Loucy (cell line): Measurements from ENCODE around the gene GORASP1.

Source experiments
- H2AFZ ChIP-seq: fragments of 200-600 bp; sonication (generic); 2 replicates; pipeline ENCODE4 v1.6.0; 2016; ENCODE audit warnings: antibody characterized with exemption, mild to moderate bottlenecking, low read length, moderate library complexity
- H3F3A ChIP-seq: fragments of 200-600 bp; 2 replicates; pipeline ENCODE4 v1.6.0; 2016; ENCODE audit warnings: antibody characterized with exemption, low read depth, mild to moderate bottlenecking
- H3K27me3 ChIP-seq: fragments of 200-600 bp; sonication (generic); 2 replicates; pipeline ENCODE4 v1.6.1; 2014; ENCODE audit warnings: low read length, mild to moderate bottlenecking; ENCODE audit not compliant: insufficient read depth, poor library complexity, severe bottlenecking
- H3K36me3 ChIP-seq: fragments of 200-600 bp; sonication (generic); 2 replicates; pipeline ENCODE4 v1.6.1; 2016; ENCODE audit warnings: low read length; ENCODE audit not compliant: insufficient read depth
- H3K4me1 ChIP-seq: fragments of 200-600 bp; sonication (generic); 2 replicates; pipeline ENCODE4 v1.5.1; 2014; ENCODE audit warnings: low read length, mild to moderate bottlenecking; ENCODE audit not compliant: insufficient read depth, poor library complexity, severe bottlenecking
- H3K4me2 ChIP-seq: fragments of 200-600 bp; sonication (generic); 2 replicates; pipeline ENCODE4 v1.6.0; 2014; ENCODE audit warnings: antibody characterized with exemption, low read length, low read depth, mild to moderate bottlenecking; ENCODE audit not compliant: poor library complexity, severe bottlenecking
- H3K4me3 ChIP-seq: fragments of 200-600 bp; sonication (generic); 2 replicates; pipeline ENCODE4 v1.5.1; 2014; ENCODE audit warnings: low read length, mild to moderate bottlenecking, mixed read lengths; ENCODE audit not compliant: poor library complexity, severe bottlenecking
- H3K79me2 ChIP-seq: fragments of 200-600 bp; sonication (generic); 2 replicates; pipeline ENCODE4 v1.6.1; 2014; ENCODE audit warnings: low read length; ENCODE audit not compliant: insufficient read depth
- H3K9ac ChIP-seq: fragments of 200-600 bp; sonication (generic); 2 replicates; pipeline ENCODE4 v1.6.0; 2014; ENCODE audit warnings: mild to moderate bottlenecking, low read depth, low read length, moderate library complexity; ENCODE audit not compliant: poor library complexity, severe bottlenecking
- H3K9me2 ChIP-seq: fragments of 200-600 bp; sonication (generic); replicated peaks from 2 replicates; pipeline ENCODE4 v1.6.1; 2016; ENCODE audit warnings: low read depth, low read length, mixed read lengths
- H3K9me3 ChIP-seq: fragments of 200-600 bp; sonication (generic); 2 replicates; pipeline ENCODE4 v1.6.1; 2014; ENCODE audit warnings: mild to moderate bottlenecking, antibody characterized with exemption, low read length, low read depth; ENCODE audit not compliant: insufficient read depth
- H4K20me1 ChIP-seq: fragments of 200-600 bp; sonication (generic); 2 replicates; pipeline ENCODE4 v1.6.0; 2014; ENCODE audit warnings: antibody characterized with exemption, low read length, mild to moderate bottlenecking; ENCODE audit not compliant: insufficient read depth, poor library complexity, severe bottlenecking
- EZH2phosphoT487 ChIP-seq: fragments of 200-600 bp; IDR thresholded peaks from 2 replicates; pipeline ENCODE4 v1.6.1; 2018; ENCODE audit warnings: antibody characterized with exemption, mild to moderate bottlenecking, moderate library complexity, borderline replicate concordance
- TF ChIP-seq, protein P1 (sequence below): fragments of 200-600 bp; sonication (generic); conservative IDR thresholded peaks from 2 replicates; pipeline ENCODE4 v1.5.1; 2014; ENCODE audit warnings: mild to moderate bottlenecking, antibody characterized with exemption, low read length

The GORASP1 gene

DNA sequence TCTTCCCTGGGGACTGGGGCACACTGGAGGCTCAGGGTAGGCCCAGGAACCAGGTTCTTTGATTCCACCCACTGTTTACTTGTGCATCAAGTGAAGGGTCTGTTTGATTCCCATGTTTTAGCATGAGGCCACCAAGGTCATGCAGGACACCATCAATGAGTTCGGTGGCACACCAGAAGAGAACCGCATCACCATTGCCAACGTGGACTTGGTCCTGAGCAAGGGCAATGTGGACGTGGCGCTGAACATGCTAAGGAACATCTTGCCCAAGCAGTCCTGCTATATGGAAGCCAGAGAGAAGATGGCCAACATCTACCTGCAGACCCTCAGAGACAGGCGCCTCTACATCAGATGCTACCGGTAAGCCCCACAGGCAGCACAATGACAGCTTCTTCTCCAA, 21.5 kb upstream of the GORASP1 start:
- no peak for TF ChIP-seq EZH2phosphoT487
- no peaks in the 10 kb centered on the region for H3F3A ChIP-seq
- H3K9ac ChIP-seq: no peak overlapping the region
- H3K4me1 ChIP-seq: peaks cover 35% of the 10 kb centered on the region
- H3K36me3 ChIP-seq: no peaks in the 10 kb centered on the region
- H3K27me3 ChIP-seq: no peaks in the 10 kb centered on the region
- H3K9me3 ChIP-seq: no peaks in the 10 kb centered on the region
- no peak overlapping the region for H2AFZ ChIP-seq
- H3K79me2 ChIP-seq: no peaks in the 10 kb centered on the region
- H3K4me2 ChIP-seq: no peak overlapping the region
- no peaks in the 10 kb centered on the region for H4K20me1 ChIP-seq
- H3K9me2 ChIP-seq: no peaks in the 10 kb centered on the region
- no peak overlapping the region for H3K4me3 ChIP-seq

DNA sequence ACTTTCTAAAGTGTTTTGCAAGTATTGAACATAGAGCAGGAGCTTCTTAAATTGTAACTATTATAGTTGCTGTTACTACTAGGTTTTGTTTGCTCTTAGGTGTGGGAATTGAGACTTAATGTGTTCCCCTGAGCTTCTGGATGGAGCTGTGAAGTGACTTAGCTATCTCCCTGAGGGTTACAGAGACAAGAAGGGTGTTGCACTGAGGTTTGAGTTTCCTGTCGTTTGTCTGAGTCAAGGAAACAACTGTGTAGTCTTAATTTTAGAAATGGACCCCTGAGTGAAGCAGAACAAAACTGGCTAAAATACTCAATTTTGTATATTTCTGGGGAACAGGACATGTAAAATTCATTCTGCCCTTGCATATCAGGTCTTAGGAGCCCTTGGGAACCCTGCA, 20.5 kb upstream of the GORASP1 start:
- H2AFZ ChIP-seq: peak overlapping the region; percentile 25; the same call in 1 of the 2 replicates
- H3K9ac ChIP-seq: peak overlapping the region; percentile 45
- H3K9me3 ChIP-seq: no peaks in the 10 kb centered on the region
- no peaks in the 10 kb centered on the region for H3K27me3 ChIP-seq
- peak overlapping the region; percentile 37 for H3K4me3 ChIP-seq
- H3K4me2 ChIP-seq: peak overlapping the region; percentile 64
- H3K9me2 ChIP-seq: no peaks in the 10 kb centered on the region
- no peak for TF ChIP-seq EZH2phosphoT487
- TF ChIP-seq, protein P1, sequence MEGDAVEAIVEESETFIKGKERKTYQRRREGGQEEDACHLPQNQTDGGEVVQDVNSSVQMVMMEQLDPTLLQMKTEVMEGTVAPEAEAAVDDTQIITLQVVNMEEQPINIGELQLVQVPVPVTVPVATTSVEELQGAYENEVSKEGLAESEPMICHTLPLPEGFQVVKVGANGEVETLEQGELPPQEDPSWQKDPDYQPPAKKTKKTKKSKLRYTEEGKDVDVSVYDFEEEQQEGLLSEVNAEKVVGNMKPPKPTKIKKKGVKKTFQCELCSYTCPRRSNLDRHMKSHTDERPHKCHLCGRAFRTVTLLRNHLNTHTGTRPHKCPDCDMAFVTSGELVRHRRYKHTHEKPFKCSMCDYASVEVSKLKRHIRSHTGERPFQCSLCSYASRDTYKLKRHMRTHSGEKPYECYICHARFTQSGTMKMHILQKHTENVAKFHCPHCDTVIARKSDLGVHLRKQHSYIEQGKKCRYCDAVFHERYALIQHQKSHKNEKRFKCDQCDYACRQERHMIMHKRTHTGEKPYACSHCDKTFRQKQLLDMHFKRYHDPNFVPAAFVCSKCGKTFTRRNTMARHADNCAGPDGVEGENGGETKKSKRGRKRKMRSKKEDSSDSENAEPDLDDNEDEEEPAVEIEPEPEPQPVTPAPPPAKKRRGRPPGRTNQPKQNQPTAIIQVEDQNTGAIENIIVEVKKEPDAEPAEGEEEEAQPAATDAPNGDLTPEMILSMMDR: no peak
- H3K79me2 ChIP-seq: no peaks in the 10 kb centered on the region
- H4K20me1 ChIP-seq: no peaks in the 10 kb centered on the region
- no peaks in the 10 kb centered on the region for H3K36me3 ChIP-seq
- H3K4me1 ChIP-seq: peaks cover 35% of the 10 kb centered on the region
- no peaks in the 10 kb centered on the region for H3F3A ChIP-seq

DNA sequence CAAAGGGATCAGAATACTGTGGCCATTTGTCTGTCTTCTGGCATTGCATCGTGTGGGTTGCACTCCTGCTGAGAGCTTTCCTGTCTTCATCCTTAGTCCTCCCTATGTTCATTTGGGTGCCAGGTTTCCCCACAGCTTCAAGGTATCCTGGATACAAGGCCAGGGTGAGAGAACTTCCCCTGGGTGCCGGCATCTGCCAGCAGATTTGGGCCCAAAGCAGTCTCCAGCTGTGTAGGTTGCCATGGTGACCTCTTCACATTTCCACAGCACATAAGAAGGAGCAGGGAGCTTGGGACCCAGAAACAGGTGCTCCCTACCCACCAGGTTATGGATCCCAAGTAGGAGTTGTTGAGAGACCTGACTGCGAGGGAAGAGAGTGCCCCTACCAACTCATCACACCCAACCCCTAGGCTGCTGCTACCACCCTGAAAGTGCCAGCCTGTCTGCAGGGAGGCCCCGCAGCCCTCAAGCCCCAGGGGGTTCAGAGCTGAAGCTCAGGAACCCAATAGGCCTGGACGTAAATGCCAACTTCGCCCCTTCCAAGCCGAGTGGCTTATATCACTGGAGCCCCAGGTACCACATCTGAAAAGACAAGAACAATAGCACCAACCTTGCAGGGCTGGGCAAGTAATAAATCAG, 20.0 kb upstream of the GORASP1 start:
- peaks cover 35% of the 10 kb centered on the region for H3K4me1 ChIP-seq
- H3K9me2 ChIP-seq: no peaks in the 10 kb centered on the region
- peak overlapping the region; percentile 37 for H3K4me3 ChIP-seq
- no peaks in the 10 kb centered on the region for H4K20me1 ChIP-seq
- no peaks in the 10 kb centered on the region for H3F3A ChIP-seq
- H3K36me3 ChIP-seq: no peaks in the 10 kb centered on the region
- TF ChIP-seq, protein P1: no peak
- TF ChIP-seq EZH2phosphoT487: no peak
- no peaks in the 10 kb centered on the region for H3K27me3 ChIP-seq
- no peaks in the 10 kb centered on the region for H3K79me2 ChIP-seq
- H2AFZ ChIP-seq: peak overlapping the region; percentile 42; the same call in 1 of the 2 replicates
- H3K4me2 ChIP-seq: peak overlapping the region; percentile 64
- H3K9me3 ChIP-seq: no peaks in the 10 kb centered on the region
- H3K9ac ChIP-seq: peak overlapping the region; percentile 45

DNA sequence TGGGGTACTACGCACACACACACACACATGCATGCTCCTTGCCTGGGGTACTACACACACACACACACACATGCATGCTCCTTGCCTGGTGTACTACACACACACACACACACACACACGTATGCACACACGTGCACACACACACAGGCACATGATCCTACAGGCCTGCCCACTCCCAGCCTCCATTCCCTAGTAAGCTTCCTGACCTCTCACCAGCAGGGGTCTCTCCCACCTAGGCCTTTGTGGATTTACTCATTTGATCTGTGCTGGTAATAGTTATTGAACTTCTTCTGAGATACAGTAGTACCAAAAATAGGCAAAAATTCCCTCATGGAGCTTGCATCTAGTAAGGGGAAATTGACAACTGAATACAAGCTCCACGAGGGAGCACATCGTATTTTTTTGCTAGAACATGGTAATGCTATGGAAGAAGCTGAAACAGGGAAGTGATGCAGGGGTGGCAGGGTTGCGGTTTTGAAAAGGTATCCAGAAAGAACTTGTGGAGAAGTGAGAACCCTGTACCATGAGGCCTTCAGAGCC, 19.2 kb upstream of the GORASP1 start:
- no peak overlapping the region for H3K4me2 ChIP-seq
- H3K9me2 ChIP-seq: no peaks in the 10 kb centered on the region
- H3K9me3 ChIP-seq: no peaks in the 10 kb centered on the region
- H2AFZ ChIP-seq: peak overlapping the region; percentile 42
- H3K27me3 ChIP-seq: no peaks in the 10 kb centered on the region
- H3K36me3 ChIP-seq: no peaks in the 10 kb centered on the region
- peak overlapping the region; percentile 45 for H3K9ac ChIP-seq
- no peak overlapping the region for H3K4me3 ChIP-seq
- H3F3A ChIP-seq: no peaks in the 10 kb centered on the region
- H4K20me1 ChIP-seq: no peaks in the 10 kb centered on the region
- no peak for TF ChIP-seq EZH2phosphoT487
- TF ChIP-seq, protein P1: peak; percentile 79
- no peaks in the 10 kb centered on the region for H3K79me2 ChIP-seq
- H3K4me1 ChIP-seq: peaks cover 35% of the 10 kb centered on the region
